ENCODE data around the gene TBC1D13. TPM values are rescaled to one million over a fixed set of nuclear protein-coding genes. Genes with fewer than 3 reads are reported as not detected.

Gene TBC1D13
- total RNA-seq, 1 experiment from 2014 or later, result 21.6 TPM

DNA sequence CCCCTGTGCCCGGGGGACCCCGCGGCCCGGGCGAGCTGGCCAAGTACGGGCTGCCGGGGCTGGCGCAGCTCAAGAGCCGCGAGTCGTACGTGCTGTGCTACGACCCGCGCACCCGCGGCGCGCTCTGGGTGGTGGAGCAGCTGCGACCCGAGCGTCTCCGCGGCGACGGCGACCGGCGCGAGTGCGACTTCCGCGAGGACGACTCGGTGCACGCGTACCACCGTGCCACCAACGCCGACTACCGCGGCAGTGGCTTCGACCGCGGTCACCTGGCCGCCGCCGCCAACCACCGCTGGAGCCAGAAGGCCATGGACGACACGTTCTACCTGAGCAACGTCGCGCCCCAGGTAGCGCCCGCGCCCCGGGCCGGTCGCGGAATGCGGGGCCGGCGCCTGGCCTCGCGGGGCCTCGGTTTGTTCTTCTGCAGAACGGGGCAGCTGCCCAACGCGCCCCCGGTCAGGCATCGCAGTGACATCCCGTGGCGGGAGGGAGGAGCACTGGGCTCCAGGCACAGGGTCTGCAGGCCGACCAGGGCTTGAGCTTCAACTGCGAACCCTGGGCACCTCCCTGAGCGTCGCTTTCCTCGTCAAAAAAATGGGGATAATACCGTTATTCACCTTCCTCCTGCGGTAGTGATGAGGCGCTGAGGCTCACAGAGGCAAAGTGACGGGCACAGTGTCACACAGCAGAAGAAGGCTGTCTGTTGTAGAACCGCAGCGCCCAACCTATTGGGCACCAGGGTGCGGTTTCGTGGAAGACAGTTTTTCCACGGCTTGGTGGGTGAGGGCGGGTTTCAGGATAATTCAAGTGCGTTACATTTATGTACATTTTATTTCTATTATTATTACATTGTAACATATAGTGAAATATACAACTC, 32.0 kb downstream of the TBC1D13 start:
- peak; percentile 52 for DNase-seq (ENCODE audit: low spot score)
- POLR2A ChIA-PET, result interaction anchor here (0.7 to 2.8 kb wide), 8 partner anchors 9 to 262 kb away, joined by 3 to 26 read pairs (median 4); partner anchors contain the start of genes DOLPP1, PKN3, SPOUT1 and TBC1D13
- H3K27me3 Mint-ChIP-seq (ENCODE audit: low read depth), result no peaks in the 10 kb centered on the region
- TF ChIP-seq CBFB (CRISPR knock-in tag; IDR thresholded peaks at IDR 0.05; ENCODE audit: low read depth), result 0 out of 2 replicates have a peak, but pooled peaks have one; percentile 1
- peak; percentile 55; the same call in 1 of the 2 replicates for TF ChIP-seq ZNF317 (CRISPR knock-in tag; IDR thresholded peaks at IDR 0.05; ENCODE audit: borderline replicate concordance, low read depth)
- TF ChIP-seq, protein P1, sequence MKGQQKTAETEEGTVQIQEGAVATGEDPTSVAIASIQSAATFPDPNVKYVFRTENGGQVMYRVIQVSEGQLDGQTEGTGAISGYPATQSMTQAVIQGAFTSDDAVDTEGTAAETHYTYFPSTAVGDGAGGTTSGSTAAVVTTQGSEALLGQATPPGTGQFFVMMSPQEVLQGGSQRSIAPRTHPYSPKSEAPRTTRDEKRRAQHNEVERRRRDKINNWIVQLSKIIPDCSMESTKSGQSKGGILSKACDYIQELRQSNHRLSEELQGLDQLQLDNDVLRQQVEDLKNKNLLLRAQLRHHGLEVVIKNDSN (CRISPR knock-in tag; IDR thresholded peaks at IDR 0.05), result no peak
- peak; percentile 72; the same call in 1 of the 2 replicates for TF ChIP-seq CREB1 (CRISPR knock-in tag; IDR thresholded peaks at IDR 0.05)
- 0 out of 2 replicates have a peak, but pooled peaks have one; percentile 39 for TF ChIP-seq PRRX2 (CRISPR knock-in tag; IDR thresholded peaks at IDR 0.05)
- peak; percentile 50; the same call in 1 of the 2 replicates for TF ChIP-seq ZBTB43 (CRISPR knock-in tag; IDR thresholded peaks at IDR 0.05)
- TF ChIP-seq, protein P2, sequence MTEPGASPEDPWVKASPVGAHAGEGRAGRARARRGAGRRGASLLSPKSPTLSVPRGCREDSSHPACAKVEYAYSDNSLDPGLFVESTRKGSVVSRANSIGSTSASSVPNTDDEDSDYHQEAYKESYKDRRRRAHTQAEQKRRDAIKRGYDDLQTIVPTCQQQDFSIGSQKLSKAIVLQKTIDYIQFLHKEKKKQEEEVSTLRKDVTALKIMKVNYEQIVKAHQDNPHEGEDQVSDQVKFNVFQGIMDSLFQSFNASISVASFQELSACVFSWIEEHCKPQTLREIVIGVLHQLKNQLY (CRISPR knock-in tag; IDR thresholded peaks at IDR 0.05), result peak; percentile 27; the same call in 1 of the 2 replicates
- TF ChIP-seq MYBL2 (CRISPR knock-in tag; IDR thresholded peaks at IDR 0.05), result no peak
- 0 out of 2 replicates have a peak, but pooled peaks have one; percentile 50 for TF ChIP-seq SMAD3 (CRISPR knock-in tag; IDR thresholded peaks at IDR 0.05; ENCODE audit: borderline replicate concordance)
- peak; percentile 41; the same call in 1 of the 2 replicates for TF ChIP-seq ARID4B (CRISPR knock-in tag; IDR thresholded peaks at IDR 0.05; ENCODE audit: borderline replicate concordance)
- TF ChIP-seq FOXK1 (CRISPR knock-in tag; IDR thresholded peaks at IDR 0.05), result peak; percentile 43; the same call in 1 of the 2 replicates
- TF ChIP-seq TCF7 (CRISPR knock-in tag; IDR thresholded peaks at IDR 0.05; ENCODE audit: low read depth), result peak; percentile 26; the same call in 1 of the 2 replicates
- TF ChIP-seq SP1 (CRISPR knock-in tag; conservative IDR thresholded peaks at IDR 0.05), result no peak
- TF ChIP-seq RELA (CRISPR knock-in tag; IDR thresholded peaks at IDR 0.05; ENCODE audit: borderline replicate concordance), result peak; percentile 86
- peak; percentile 67; the same call in 1 of the 2 replicates for TF ChIP-seq ATF1 (CRISPR knock-in tag; IDR thresholded peaks at IDR 0.05)
- TF ChIP-seq FOXP1 (CRISPR knock-in tag; IDR thresholded peaks at IDR 0.05; ENCODE audit: borderline replicate concordance), result peak; percentile 91; the same call in 1 of the 2 replicates
- TF ChIP-seq, protein P3, sequence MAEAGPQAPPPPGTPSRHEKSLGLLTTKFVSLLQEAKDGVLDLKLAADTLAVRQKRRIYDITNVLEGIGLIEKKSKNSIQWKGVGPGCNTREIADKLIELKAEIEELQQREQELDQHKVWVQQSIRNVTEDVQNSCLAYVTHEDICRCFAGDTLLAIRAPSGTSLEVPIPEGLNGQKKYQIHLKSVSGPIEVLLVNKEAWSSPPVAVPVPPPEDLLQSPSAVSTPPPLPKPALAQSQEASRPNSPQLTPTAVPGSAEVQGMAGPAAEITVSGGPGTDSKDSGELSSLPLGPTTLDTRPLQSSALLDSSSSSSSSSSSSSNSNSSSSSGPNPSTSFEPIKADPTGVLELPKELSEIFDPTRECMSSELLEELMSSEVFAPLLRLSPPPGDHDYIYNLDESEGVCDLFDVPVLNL (CRISPR knock-in tag; IDR thresholded peaks at IDR 0.05; ENCODE audit: borderline replicate concordance, low read depth), result peak; percentile 69; the same call in 1 of the 2 replicates
- 0 out of 2 replicates have a peak, but pooled peaks have one; percentile 23 for TF ChIP-seq NR2C2 (CRISPR knock-in tag; IDR thresholded peaks at IDR 0.05)
- TF ChIP-seq, protein P4, sequence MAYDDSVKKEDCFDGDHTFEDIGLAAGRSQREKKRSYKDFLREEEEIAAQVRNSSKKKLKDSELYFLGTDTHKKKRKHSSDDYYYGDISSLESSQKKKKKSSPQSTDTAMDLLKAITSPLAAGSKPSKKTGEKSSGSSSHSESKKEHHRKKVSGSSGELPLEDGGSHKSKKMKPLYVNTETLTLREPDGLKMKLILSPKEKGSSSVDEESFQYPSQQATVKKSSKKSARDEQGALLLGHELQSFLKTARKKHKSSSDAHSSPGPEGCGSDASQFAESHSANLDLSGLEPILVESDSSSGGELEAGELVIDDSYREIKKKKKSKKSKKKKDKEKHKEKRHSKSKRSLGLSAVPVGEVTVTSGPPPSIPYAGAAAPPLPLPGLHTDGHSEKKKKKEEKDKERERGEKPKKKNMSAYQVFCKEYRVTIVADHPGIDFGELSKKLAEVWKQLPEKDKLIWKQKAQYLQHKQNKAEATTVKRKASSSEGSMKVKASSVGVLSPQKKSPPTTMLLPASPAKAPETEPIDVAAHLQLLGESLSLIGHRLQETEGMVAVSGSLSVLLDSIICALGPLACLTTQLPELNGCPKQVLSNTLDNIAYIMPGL (CRISPR knock-in tag; IDR thresholded peaks at IDR 0.05), result peak; percentile 91; the same call in 1 of the 2 replicates
- TF ChIP-seq EMX1 (CRISPR knock-in tag; IDR thresholded peaks at IDR 0.05), result no peak
- no peak for TF ChIP-seq ZBTB21 (CRISPR knock-in tag; IDR thresholded peaks at IDR 0.05; ENCODE audit: borderline replicate concordance)
- peak; percentile 87 for TF ChIP-seq TP53 (CRISPR knock-in tag; IDR thresholded peaks at IDR 0.05)
- no peak for TF ChIP-seq ETV6 (CRISPR knock-in tag; IDR thresholded peaks at IDR 0.05)
- peak; percentile 37; the same call in 1 of the 2 replicates for TF ChIP-seq KAT7 (CRISPR knock-in tag; IDR thresholded peaks at IDR 0.05; ENCODE audit: borderline replicate concordance)
- TF ChIP-seq ATF3 (CRISPR knock-in tag; conservative IDR thresholded peaks at IDR 0.05), result 0 out of 2 replicates have a peak, but pooled peaks have one; percentile 64

More for the DNA sequence above, 32.0 kb downstream of the TBC1D13 start:
- H3K27ac Mint-ChIP-seq, result no peak overlapping the region
- H3K36me3 Mint-ChIP-seq, result peaks cover 16% of the 10 kb centered on the region
- H3K9me3 Mint-ChIP-seq, result no peaks in the 10 kb centered on the region
- H3K4me3 Mint-ChIP-seq, result peak overlapping the region; percentile 71
- H3K4me1 Mint-ChIP-seq, result peaks cover 3% of the 10 kb centered on the region
- ATAC-seq, result peak; percentile 13
- CTCF ChIA-PET, result interaction anchor here (0.7 to 3.3 kb wide), 41 partner anchors 9 to 380 kb away, joined by 3 to 40 read pairs (median 5); partner anchors contain the start of genes DOLPP1, KYAT1, MIGA2 and PKN3

Measured in WTC11 (cell line).